Liver (tissue), 9 donors: Measurements from ENCODE around the gene SMAP1. TPM values are rescaled to one million over a fixed set of nuclear protein-coding genes. Genes with fewer than 3 reads are reported as not detected.

Experiments used
- DNase-seq: peaks from one replicate; pipeline ENCODE4 v3.0.0-alpha.2; 2017; ENCODE audit warnings: low spot score
- H3K27ac ChIP-seq, 2 donors: one replicate each; pipeline ENCODE4 v1.7.0; 2013; ENCODE audit warnings: inconsistent platforms in 2 of 2, low read length in 2 of 2, control low read depth in 1 of 2, low read depth in 1 of 2, mild to moderate bottlenecking in 1 of 2
- H3K27me3 ChIP-seq, 4 donors: one replicate each; pipeline versions ENCODE4 v1.6.1 to v1.7.0; 2013; ENCODE audit warnings: low read length in 3 of 4, inconsistent platforms in 1 of 4, mild to moderate bottlenecking in 1 of 4, moderate library complexity in 1 of 4; ENCODE audit not compliant: control insufficient read depth in 4 of 4, insufficient read depth in 4 of 4
- H3K36me3 ChIP-seq, 4 donors: one replicate each; pipeline versions ENCODE4 v1.6.1 to v1.7.0; 2013; ENCODE audit warnings: low read length in 3 of 4, mild to moderate bottlenecking in 3 of 4, low read depth in 1 of 4, moderate library complexity in 1 of 4; ENCODE audit not compliant: control insufficient read depth in 4 of 4, insufficient read depth in 3 of 4
- H3K4me1 ChIP-seq, 4 donors: one replicate each; pipeline versions ENCODE4 v1.6.1 to v1.7.0; 2013; ENCODE audit warnings: low read length in 3 of 4, mild to moderate bottlenecking in 3 of 4, moderate library complexity in 1 of 4; ENCODE audit not compliant: control insufficient read depth in 4 of 4, insufficient read depth in 4 of 4
- H3K4me3 ChIP-seq, 3 donors: one replicate each; pipeline versions ENCODE4 v1.6.1 to v1.7.0; 2013; ENCODE audit warnings: low read length in 3 of 3, control low read depth in 1 of 3, low read depth in 1 of 3, mild to moderate bottlenecking in 1 of 3
- H3K9ac ChIP-seq, 2 donors: one replicate each; pipeline ENCODE4 v1.7.0; 2013; ENCODE audit warnings: low read length in 2 of 2, mild to moderate bottlenecking in 2 of 2, moderate library complexity in 2 of 2, control low read depth in 1 of 2, low read depth in 1 of 2
- H3K9me3 ChIP-seq, 4 donors: one replicate each; pipeline versions ENCODE4 v1.6.1 to v1.7.0; 2013; ENCODE audit warnings: low read length in 3 of 4; ENCODE audit not compliant: control insufficient read depth in 4 of 4
- ATF3 ChIP-seq: IDR thresholded peaks from 2 replicates; pipeline ENCODE4 v1.6.1; 2016; ENCODE audit warnings: antibody characterized with exemption
- EGR1 ChIP-seq, 2 donors: IDR thresholded peaks; 2 replicates each; pipeline ENCODE4 v1.6.1; 2016 to 2018; ENCODE audit warnings: antibody characterized with exemption in 2 of 2, low read depth in 2 of 2
- FOXA2 ChIP-seq: IDR thresholded peaks from 2 replicates; pipeline ENCODE4 v1.6.1; 2016; ENCODE audit warnings: antibody characterized with exemption
- GABPA ChIP-seq, 2 donors: IDR thresholded peaks in 1 of 2; conservative IDR thresholded peaks in 1 of 2; 2 replicates each; pipeline ENCODE4 v1.6.1; 2016; ENCODE audit warnings: antibody characterized with exemption in 2 of 2, mild to moderate bottlenecking in 1 of 2, moderate library complexity in 1 of 2
- HNF4A ChIP-seq, 2 donors: conservative IDR thresholded peaks; 2 replicates each; pipeline ENCODE4 v1.6.1; 2016; ENCODE audit warnings: antibody characterized with exemption in 2 of 2, mild to moderate bottlenecking in 2 of 2
- JUND ChIP-seq, 2 donors: IDR thresholded peaks; 2 replicates each; pipeline ENCODE4 v1.6.1; 2016; ENCODE audit warnings: antibody characterized with exemption in 2 of 2
- NR2F2 ChIP-seq: IDR thresholded peaks from 2 replicates; pipeline ENCODE4 v1.6.1; 2016; ENCODE audit warnings: antibody characterized with exemption
- REST ChIP-seq: IDR thresholded peaks from 2 replicates; pipeline ENCODE4 v1.6.1; 2016; ENCODE audit warnings: antibody characterized with exemption, mild to moderate bottlenecking
- SP1 ChIP-seq: IDR thresholded peaks from 2 replicates; pipeline ENCODE4 v1.6.1; 2018; ENCODE audit warnings: antibody characterized with exemption, mild to moderate bottlenecking
- YY1 ChIP-seq: IDR thresholded peaks from 2 replicates; pipeline ENCODE4 v1.6.1; 2016; ENCODE audit warnings: antibody characterized with exemption, mild to moderate bottlenecking
- ZBTB33 ChIP-seq: IDR thresholded peaks from 2 replicates; pipeline ENCODE4 v1.6.1; 2016; ENCODE audit warnings: antibody characterized with exemption
- WGBS: extraction: QIAGEN DNeasy Blood & Tissue Kit; methylation state at CpG from one replicate; pipeline ENCODE4 v1.1.7; 2013; 5-methylcytosine and 5-hydroxymethylcytosine counted together
- polyA plus RNA-seq, 2 donors: library from polyadenylated mRNA; stranded (reverse) in 1 of 2; unstranded in 1 of 2; fragments of 200-250 nt in 1 of 2; fragments of >200 nt in 1 of 2; fragmentation: Nextera tagmentation in 1 of 2; extraction: Ambion mirVana in 1 of 2; gene quantifications; one replicate each; pipeline versions ENCODE4 v1.2.1 to v1.2.3, GENCODE V29; 2013 to 2015
- total RNA-seq, 2 donors: library from RNA; depleted of rRNA; stranded (reverse); fragments of >200 nt; gene quantifications; one replicate each; pipeline ENCODE4 v1.2.3, GENCODE V29; 2014
- TF ChIP-seq, protein P1 (sequence below): IDR thresholded peaks from 2 replicates; pipeline ENCODE4 v1.6.1; 2016; ENCODE audit warnings: antibody characterized with exemption
- donor health status: healthy.
- donor health status: healthy.
- donor health status: healthy.
- donor health status: healthy.
- donor health status: healthy.

SMAP1 gene
- total and polyA plus RNA-seq, 4 donors, result 9.3 to 13.3 (median 12.7) TPM

DNA sequence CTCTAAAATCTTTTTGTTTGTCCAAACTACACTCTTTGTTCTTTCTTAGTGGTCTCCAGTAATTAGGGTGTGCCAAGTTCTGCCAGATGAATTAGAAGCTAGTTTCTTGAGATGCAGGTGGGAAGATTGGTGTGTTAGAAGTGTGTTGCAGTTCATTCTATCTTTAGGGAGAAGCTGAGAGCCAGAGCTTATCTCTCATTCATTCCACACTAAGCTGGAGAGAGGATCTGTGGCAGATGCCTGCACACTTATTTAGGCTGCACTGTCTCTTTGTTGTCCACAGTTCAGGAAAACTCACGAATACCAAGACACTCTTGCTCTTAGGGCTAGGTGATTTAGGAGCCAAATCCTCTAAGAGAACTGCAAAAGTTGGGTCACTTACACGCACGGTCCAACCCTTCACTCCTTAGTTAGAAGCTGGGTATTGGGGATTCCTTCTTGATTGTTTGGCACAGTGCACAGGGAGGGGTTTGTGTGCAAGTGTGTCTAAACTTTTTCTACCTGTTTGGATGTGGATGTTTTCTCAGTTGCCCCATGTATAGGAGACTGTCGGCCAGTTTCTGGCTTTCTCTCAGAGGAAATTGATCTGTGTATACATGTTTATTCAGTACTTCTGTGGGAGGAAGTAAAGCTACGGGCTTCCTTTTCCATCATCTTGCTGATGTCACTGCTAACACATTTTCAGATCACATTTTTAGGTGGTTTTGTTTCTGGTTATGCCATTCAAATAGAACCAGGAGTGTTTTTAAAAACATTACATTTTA is 49.5 kb downstream of the SMAP1 start:
- peaks cover 0 to 2% (median 0%) of the 10 kb centered on the region in 4 donors for H3K36me3 ChIP-seq
- no peaks in the 10 kb centered on the region for H3K9me3 ChIP-seq
- 64% methylated on average over 5 of the region's 5 CpGs for WGBS
- H3K27me3 ChIP-seq, result no peaks in the 10 kb centered on the region
- H3K4me1 ChIP-seq, result no peaks in the 10 kb centered on the region
- H3K4me3 ChIP-seq, result no peak overlapping the region
- no peak for DNase-seq
- no peak overlapping the region for H3K27ac ChIP-seq
- no peak overlapping the region for H3K9ac ChIP-seq
- TF ChIP-seq, protein P1, sequence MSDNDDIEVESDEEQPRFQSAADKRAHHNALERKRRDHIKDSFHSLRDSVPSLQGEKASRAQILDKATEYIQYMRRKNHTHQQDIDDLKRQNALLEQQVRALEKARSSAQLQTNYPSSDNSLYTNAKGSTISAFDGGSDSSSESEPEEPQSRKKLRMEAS, result no peak
- TF ChIP-seq FOXA2 (no peak), REST (no peak)

GRCh38 chr6:70724524-70724923 is 56.8 kb downstream of the SMAP1 start:
- TF ChIP-seq REST (no peak), JUND (IDR thresholded peaks at IDR 0.05) (no peak), GABPA (IDR thresholded peaks at IDR 0.05 in 1 of 2, conservative IDR thresholded peaks at IDR 0.05 in 1 of 2) (no peak), YY1 (no peak), HNF4A (conservative IDR thresholded peaks at IDR 0.05) (no peak), EGR1 (IDR thresholded peaks at IDR 0.05; ENCODE audit: low read depth in 2 of 2) (no peak), ATF3 (no peak), SP1 (no peak), ZBTB33 (no peak), NR2F2 (no peak), FOXA2 (no peak)
- TF ChIP-seq, protein P1, result no peak
- WGBS, result 55% methylated on average over 2 of the region's 2 CpGs
- Histone ChIP-seq H3K9me3 (no peaks in the 10 kb centered on the region), H3K27ac (no peak overlapping the region), H3K27me3 (no peaks in the 10 kb centered on the region), H3K4me3 (no peak overlapping the region), H3K36me3 (no peaks in the 10 kb centered on the region), H3K4me1 (no peaks in the 10 kb centered on the region), H3K9ac (no peak overlapping the region)
- DNase-seq, result no peak
